Nephron (organoid): ENCODE data around the gene METTL4.
"Not testable (repeated sequence)": the region's sequence is repeated elsewhere in the genome, so short reads cannot be mapped to it uniquely, and the experiment has no call there.

Experiments used
- H3K27ac Mint-ChIP-seq, 3 experiments: 2 replicates each; pipeline ENCODE4 v1.8.0; 2020; ENCODE audit warnings: mixed read lengths in 3 of 3, mild to moderate bottlenecking in 2 of 3, moderate library complexity in 1 of 3
- H3K27me3 Mint-ChIP-seq: 2 replicates; pipeline ENCODE4 v1.8.0; 2021; ENCODE audit warnings: low read depth, mild to moderate bottlenecking, moderate library complexity, mixed read lengths
- H3K36me3 Mint-ChIP-seq: 2 replicates; pipeline ENCODE4 v1.8.0; 2020; ENCODE audit warnings: low read depth, mixed read lengths
- H3K4me1 Mint-ChIP-seq: 2 replicates; pipeline ENCODE4 v1.8.0; 2020; ENCODE audit warnings: mixed read lengths
- H3K4me3 Mint-ChIP-seq, 3 experiments: 2 replicates each; pipeline ENCODE4 v1.8.0; 2020; ENCODE audit warnings: mild to moderate bottlenecking in 3 of 3, mixed read lengths in 3 of 3, moderate library complexity in 2 of 3
- H3K9me3 Mint-ChIP-seq: 2 replicates; pipeline ENCODE4 v1.8.0; 2020; ENCODE audit warnings: mixed read lengths
- CTCF ChIP-seq, 3 experiments: fragments of 200-600 bp; sonication (generic); IDR thresholded peaks; one replicate each; pipeline ENCODE4 v1.5.0; 2021; ENCODE audit warnings: antibody characterized with exemption in 3 of 3; ENCODE audit not compliant: unreplicated experiment in 3 of 3

Gene METTL4

GRCh38 chr18:2526329-2526728 is 45.0 kb downstream of the METTL4 start:
- Mint-ChIP-seq H3K9me3 (no peaks in the 10 kb centered on the region), H3K4me3 (no peak overlapping the region), H3K4me1 (no peaks in the 10 kb centered on the region), H3K27ac (no peak overlapping the region), H3K27me3 (no peaks in the 10 kb centered on the region), H3K36me3 (peaks cover 7% of the 10 kb centered on the region)
- TF ChIP-seq CTCF (IDR thresholded peaks at IDR 0.05; ENCODE audit: unreplicated experiment in 3 of 3), result no peak

- H3K27me3 Mint-ChIP-seq, H3K36me3 Mint-ChIP-seq, H3K4me3 Mint-ChIP-seq, H3K9me3 Mint-ChIP-seq, H3K4me1 Mint-ChIP-seq: not testable (repeated sequence)
- H3K27ac Mint-ChIP-seq, result peak overlapping the region in 1 of 3 experiments; percentile 29
Measured at GRCh38 chr18:2524794-2525198, 46.5 kb downstream of the METTL4 start.

- H3K27me3 Mint-ChIP-seq, result no peaks in the 10 kb centered on the region
- H3K4me3 Mint-ChIP-seq, result no peak overlapping the region
- no peak overlapping the region for H3K27ac Mint-ChIP-seq
- H3K36me3 Mint-ChIP-seq, result no peaks in the 10 kb centered on the region
- TF ChIP-seq CTCF (IDR thresholded peaks at IDR 0.05; ENCODE audit: unreplicated experiment in 3 of 3), result no peak
- H3K4me1 Mint-ChIP-seq, result no peaks in the 10 kb centered on the region
- H3K9me3 Mint-ChIP-seq, result no peaks in the 10 kb centered on the region
Measured at GRCh38 chr18:2522112-2522511, 49.2 kb downstream of the METTL4 start.

- no peak overlapping the region for H3K4me3 Mint-ChIP-seq
- peaks cover 7% of the 10 kb centered on the region for H3K4me1 Mint-ChIP-seq
- no peaks in the 10 kb centered on the region for H3K9me3 Mint-ChIP-seq
- TF ChIP-seq CTCF (IDR thresholded peaks at IDR 0.05; ENCODE audit: unreplicated experiment in 3 of 3), result no peak
- no peak overlapping the region for H3K27ac Mint-ChIP-seq
- no peaks in the 10 kb centered on the region for H3K27me3 Mint-ChIP-seq
- H3K36me3 Mint-ChIP-seq, result no peaks in the 10 kb centered on the region
Measured at GRCh38 chr18:2518473-2518872, 52.8 kb downstream of the METTL4 start.

- no peak for TF ChIP-seq CTCF (IDR thresholded peaks at IDR 0.05; ENCODE audit: unreplicated experiment in 3 of 3)
- H3K4me3 Mint-ChIP-seq, result no peak overlapping the region
- no peaks in the 10 kb centered on the region for H3K27me3 Mint-ChIP-seq
- no peaks in the 10 kb centered on the region for H3K9me3 Mint-ChIP-seq
- no peak overlapping the region for H3K27ac Mint-ChIP-seq
- no peaks in the 10 kb centered on the region for H3K36me3 Mint-ChIP-seq
- H3K4me1 Mint-ChIP-seq, result peaks cover 7% of the 10 kb centered on the region
Measured at GRCh38 chr18:2515908-2516625, 55.2 kb downstream of the METTL4 start.

- H3K4me3 Mint-ChIP-seq, result no peak overlapping the region
- H3K9me3 Mint-ChIP-seq, result no peaks in the 10 kb centered on the region
- H3K36me3 Mint-ChIP-seq, result no peaks in the 10 kb centered on the region
- H3K27ac Mint-ChIP-seq, result no peak overlapping the region
- H3K27me3 Mint-ChIP-seq, result no peaks in the 10 kb centered on the region
- no peak for TF ChIP-seq CTCF (IDR thresholded peaks at IDR 0.05; ENCODE audit: unreplicated experiment in 3 of 3)
- peaks cover 7% of the 10 kb centered on the region for H3K4me1 Mint-ChIP-seq
Measured at GRCh38 chr18:2515171-2515787, 56.0 kb downstream of the METTL4 start.
